SU-DHL-6 (cell line): ENCODE measurements around the gene KANK2.

ENCODE experiments used
- H2AFZ ChIP-seq: fragments of 200-600 bp; sonication (generic); 2 replicates; pipeline ENCODE4 v1.6.1; 2014; ENCODE audit warnings: low read depth, mild to moderate bottlenecking, moderate library complexity, mixed read lengths, antibody characterized with exemption, low read length; ENCODE audit not compliant: severe bottlenecking
- H3F3A ChIP-seq: fragments of 200-600 bp; shearing (Covaris generic); 2 replicates; pipeline ENCODE4 v1.6.0; 2016; ENCODE audit warnings: antibody characterized with exemption, mild to moderate bottlenecking; ENCODE audit not compliant: insufficient read depth
- H3K27ac ChIP-seq: fragments of 200-600 bp; sonication (generic); 2 replicates; pipeline ENCODE4 v1.5.1; 2016; ENCODE audit warnings: low read depth, mild to moderate bottlenecking, low read length, moderate library complexity, mixed read lengths
- H3K27me3 ChIP-seq: fragments of 200-600 bp; sonication (generic), shearing (Covaris generic); 2 replicates; pipeline ENCODE4 v1.6.0; 2014; ENCODE audit warnings: mild to moderate bottlenecking, low read length
- H3K36me3 ChIP-seq: fragments of 200-600 bp; sonication (generic); 2 replicates; pipeline ENCODE4 v1.6.1; 2014; ENCODE audit warnings: mild to moderate bottlenecking, low read length, mixed read lengths
- H3K4me2 ChIP-seq: fragments of 300-600, 200-600 bp; shearing (Covaris generic), sonication (generic); 2 replicates; pipeline ENCODE4 v1.6.0; 2014; ENCODE audit warnings: low read length, low read depth, mild to moderate bottlenecking; ENCODE audit not compliant: poor library complexity, severe bottlenecking
- H3K4me3 ChIP-seq: fragments of 200-600 bp; sonication (generic); 2 replicates; pipeline ENCODE4 v1.5.1; 2014; ENCODE audit warnings: antibody characterized with exemption, low read length, mild to moderate bottlenecking, mixed read lengths; ENCODE audit not compliant: insufficient read depth, poor library complexity, severe bottlenecking
- H3K79me2 ChIP-seq: fragments of 200-600 bp; sonication (generic); 2 replicates; pipeline ENCODE4 v1.6.1; 2014; ENCODE audit warnings: mild to moderate bottlenecking, low read length, moderate library complexity; ENCODE audit not compliant: insufficient read depth
- H3K9ac ChIP-seq: fragments of 200-600 bp; sonication (generic); 2 replicates; pipeline ENCODE4 v1.7.0; 2014; ENCODE audit warnings: mild to moderate bottlenecking, low read length
- H3K9me2 ChIP-seq: fragments of 200-600 bp; sonication (generic); replicated peaks from 2 replicates; pipeline ENCODE4 v1.6.1; 2014; ENCODE audit warnings: low read length; ENCODE audit not compliant: insufficient read depth
- H3K9me3 ChIP-seq: fragments of 200-600 bp; sonication (generic); 2 replicates; pipeline ENCODE4 v1.6.1; 2014; ENCODE audit warnings: low read length, mixed read lengths; ENCODE audit not compliant: insufficient read depth
- H4K20me1 ChIP-seq: fragments of 200-600 bp; sonication (generic); 2 replicates; pipeline ENCODE4 v1.6.1; 2014; ENCODE audit warnings: low read depth, mild to moderate bottlenecking, antibody characterized with exemption, low read length, moderate library complexity, mixed read lengths
- CTCF ChIP-seq: fragments of 200-600 bp; sonication (generic); IDR thresholded peaks from one replicate; pipeline ENCODE4 v1.5.1; 2017; ENCODE audit warnings: antibody characterized with exemption, mild to moderate bottlenecking, low read length, moderate library complexity; ENCODE audit not compliant: insufficient read depth, poor library complexity, severe bottlenecking
- EZH2phosphoT487 ChIP-seq: fragments of 200-600 bp; sonication (generic), shearing (Covaris generic); conservative IDR thresholded peaks from 2 replicates; pipeline ENCODE4 v1.6.1; 2018; ENCODE audit warnings: mild to moderate bottlenecking, antibody characterized with exemption, low read length, moderate library complexity, mixed read lengths

KANK2 gene

GRCh38 chr19:11115042-11115441 lies 82.3 kb downstream of the KANK2 start:
- H3K9me2 ChIP-seq: no peaks in the 10 kb centered on the region
- 0 out of 2 replicates have a peak, but pooled peaks cover 5% of the 10 kb centered on the region for H3K36me3 ChIP-seq
- H3K79me2 ChIP-seq: no peaks in the 10 kb centered on the region
- H3K27ac ChIP-seq: no peak overlapping the region
- no peaks in the 10 kb centered on the region for H3K9me3 ChIP-seq
- H2AFZ ChIP-seq: no peak overlapping the region
- TF ChIP-seq EZH2phosphoT487: no peak
- TF ChIP-seq CTCF: no peak
- no peaks in the 10 kb centered on the region for H3K27me3 ChIP-seq
- H3K9ac ChIP-seq: no peak overlapping the region
- no peak overlapping the region for H3K4me2 ChIP-seq
- H3K4me3 ChIP-seq: no peak overlapping the region
- no peaks in the 10 kb centered on the region for H3F3A ChIP-seq
- no peaks in the 10 kb centered on the region for H4K20me1 ChIP-seq
